Measurements from ENCODE around the gene DUOX1.

DUOX1 gene

DNA sequence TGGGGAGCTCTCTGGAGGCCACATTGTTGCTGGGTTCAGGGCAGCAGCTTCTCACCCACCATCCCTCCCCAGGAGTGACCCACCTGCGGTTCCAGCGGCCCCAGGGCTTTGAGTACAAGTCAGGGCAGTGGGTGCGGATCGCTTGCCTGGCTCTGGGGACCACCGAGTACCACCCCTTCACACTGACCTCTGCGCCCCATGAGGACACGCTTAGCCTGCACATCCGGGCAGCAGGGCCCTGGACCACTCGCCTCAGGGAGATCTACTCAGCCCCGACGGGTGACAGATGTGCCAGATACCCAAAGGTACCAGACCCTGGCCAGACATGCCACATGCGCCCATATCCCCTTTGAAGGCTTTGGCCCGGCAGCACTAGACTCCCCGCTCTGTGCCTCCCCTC, 31.9 kb downstream of the DUOX1 start:
- no peak overlapping the region for H3K27ac ChIP-seq
- TF ChIP-seq, protein P1, sequence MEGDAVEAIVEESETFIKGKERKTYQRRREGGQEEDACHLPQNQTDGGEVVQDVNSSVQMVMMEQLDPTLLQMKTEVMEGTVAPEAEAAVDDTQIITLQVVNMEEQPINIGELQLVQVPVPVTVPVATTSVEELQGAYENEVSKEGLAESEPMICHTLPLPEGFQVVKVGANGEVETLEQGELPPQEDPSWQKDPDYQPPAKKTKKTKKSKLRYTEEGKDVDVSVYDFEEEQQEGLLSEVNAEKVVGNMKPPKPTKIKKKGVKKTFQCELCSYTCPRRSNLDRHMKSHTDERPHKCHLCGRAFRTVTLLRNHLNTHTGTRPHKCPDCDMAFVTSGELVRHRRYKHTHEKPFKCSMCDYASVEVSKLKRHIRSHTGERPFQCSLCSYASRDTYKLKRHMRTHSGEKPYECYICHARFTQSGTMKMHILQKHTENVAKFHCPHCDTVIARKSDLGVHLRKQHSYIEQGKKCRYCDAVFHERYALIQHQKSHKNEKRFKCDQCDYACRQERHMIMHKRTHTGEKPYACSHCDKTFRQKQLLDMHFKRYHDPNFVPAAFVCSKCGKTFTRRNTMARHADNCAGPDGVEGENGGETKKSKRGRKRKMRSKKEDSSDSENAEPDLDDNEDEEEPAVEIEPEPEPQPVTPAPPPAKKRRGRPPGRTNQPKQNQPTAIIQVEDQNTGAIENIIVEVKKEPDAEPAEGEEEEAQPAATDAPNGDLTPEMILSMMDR (conservative IDR thresholded peaks at IDR 0.05) = no peak

DNA sequence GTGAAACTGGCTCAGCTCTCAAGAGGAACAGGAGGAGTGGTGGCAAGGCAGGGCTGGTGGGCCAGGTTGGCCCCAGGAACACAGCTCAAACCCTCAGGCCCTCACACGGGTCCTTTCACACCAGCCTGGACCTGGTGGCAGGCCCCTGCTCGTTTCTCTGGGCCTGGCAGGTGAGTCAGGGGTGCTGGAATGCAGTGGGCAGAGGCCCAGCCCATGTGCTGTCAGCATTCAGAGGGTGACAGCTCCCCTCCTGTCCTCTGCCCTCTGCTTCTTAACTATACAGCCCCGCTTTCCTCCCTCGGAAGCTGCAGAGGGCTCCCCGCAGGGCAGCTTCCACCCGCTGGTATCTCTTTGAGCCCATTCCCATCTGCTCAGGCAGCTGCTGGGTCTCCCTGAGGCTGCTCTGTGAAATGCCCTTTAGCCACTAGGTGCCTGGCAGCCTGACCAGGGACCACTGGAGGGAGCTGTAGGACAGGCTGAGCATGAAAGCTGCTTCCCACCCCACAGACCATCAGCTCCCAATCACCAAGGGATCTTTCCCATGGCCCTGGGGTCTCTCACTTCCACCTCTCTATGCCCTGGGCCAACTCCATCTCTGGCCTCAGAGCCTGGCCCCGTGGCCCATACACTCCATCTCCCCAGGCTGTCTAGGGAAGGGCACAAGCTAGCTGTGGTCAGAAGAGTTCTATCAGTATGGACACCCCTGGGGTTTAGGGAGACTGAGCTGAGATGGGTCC, 33.1 kb downstream of the DUOX1 start:
- TF ChIP-seq, protein P1 (conservative IDR thresholded peaks at IDR 0.05) = peak; percentile 90
- no peak overlapping the region for H3K27ac ChIP-seq

DNA sequence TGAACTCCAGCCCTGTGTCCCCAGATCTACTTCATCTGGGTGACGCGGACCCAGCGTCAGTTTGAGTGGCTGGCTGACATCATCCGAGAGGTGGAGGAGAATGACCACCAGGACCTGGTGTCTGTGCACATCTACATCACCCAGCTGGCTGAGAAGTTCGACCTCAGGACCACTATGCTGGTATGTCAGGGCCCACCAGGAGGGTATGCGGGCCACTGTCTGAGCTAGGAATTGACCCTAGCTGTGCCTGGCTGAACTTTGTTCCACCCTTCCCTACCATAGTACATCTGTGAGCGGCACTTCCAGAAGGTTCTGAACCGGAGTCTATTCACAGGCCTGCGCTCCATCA, 33.7 kb downstream of the DUOX1 start:
- TF ChIP-seq, protein P1 (conservative IDR thresholded peaks at IDR 0.05) = no peak
- H3K27ac ChIP-seq = no peak overlapping the region

DNA sequence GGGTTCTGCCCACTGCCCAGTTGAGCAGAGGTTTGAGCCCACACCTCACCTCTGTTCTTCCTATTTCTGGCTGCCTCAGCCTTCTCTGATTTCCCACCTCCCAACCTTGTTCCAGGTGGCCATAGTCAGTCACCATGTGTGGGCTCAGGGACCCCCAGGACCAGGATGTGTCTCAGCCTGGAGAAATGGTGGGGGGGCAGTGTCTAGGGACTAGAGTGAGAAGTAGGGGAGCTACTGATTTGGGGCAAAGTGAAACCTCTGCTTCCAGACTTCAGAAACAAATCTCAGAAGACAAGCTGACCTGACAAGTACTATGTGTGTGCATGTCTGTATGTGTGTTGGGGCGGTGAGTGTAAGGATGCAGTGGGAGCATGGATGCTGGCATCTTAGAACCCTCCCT, 35.1 kb downstream of the DUOX1 start:
- no peak overlapping the region for H3K27ac ChIP-seq
- TF ChIP-seq, protein P1 (conservative IDR thresholded peaks at IDR 0.05) = no peak

DNA sequence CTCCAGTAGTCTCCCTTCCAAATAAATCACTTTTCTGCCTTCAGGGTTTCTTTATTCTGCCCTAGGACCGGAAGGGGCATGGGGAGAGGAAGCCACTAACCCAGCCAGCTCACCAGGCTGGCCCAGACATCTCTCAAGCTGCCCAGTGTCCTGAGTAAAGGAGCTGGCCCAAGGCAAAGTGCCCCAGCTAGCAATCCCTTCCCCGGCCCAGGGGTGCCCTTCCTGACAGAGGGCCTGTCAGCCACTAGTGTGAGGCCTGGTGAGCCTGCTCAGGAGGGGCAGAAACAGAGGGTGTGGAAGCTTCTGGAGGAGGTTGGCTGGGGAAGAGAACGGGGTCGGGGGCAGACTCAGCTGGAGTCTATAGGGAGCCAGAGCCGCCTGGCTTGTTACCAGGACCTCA, 35.7 kb downstream of the DUOX1 start:
- H3K27ac ChIP-seq = no peak overlapping the region

DNA sequence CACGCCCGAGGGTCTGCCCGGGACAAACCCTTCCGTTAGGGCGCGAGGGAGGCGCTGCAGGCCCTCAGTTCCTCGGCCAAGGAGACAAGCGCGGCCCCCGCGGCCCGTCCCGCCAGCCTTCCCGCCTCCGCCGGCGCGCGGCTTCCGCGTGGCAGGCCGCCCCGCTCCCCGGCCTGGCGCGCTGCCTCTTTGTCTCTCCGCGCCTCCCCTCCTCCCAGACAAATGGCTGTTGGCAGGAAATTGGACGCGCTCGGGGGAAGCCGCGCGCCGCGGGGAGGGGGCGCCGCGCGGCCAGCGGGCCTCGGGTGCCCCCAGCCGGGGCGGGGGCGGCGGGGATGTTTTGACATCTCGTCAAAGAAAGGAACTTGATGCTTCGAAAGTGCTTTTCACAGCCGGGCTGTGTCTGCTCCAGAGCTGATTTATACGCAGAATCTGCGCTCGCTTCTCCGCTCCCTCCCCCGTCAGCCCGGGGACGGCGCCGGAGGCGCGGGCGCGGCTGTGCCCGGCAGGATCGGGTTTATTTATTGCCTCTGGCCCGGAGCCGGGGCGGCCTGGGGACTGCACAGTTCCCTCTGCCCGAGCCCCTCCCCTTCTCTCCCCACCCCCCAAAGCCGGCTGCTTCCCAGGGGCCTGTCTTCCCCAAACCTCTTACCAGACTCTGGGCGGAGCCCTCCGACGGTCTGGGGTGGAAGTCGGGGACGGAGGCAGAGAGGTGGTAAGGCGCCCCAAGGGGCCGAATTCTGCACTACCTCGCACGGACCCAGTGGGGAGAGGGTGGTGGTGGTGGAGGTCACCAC, 37.2 kb downstream of the DUOX1 start:
- TF ChIP-seq, protein P1 (conservative IDR thresholded peaks at IDR 0.05) = peak; percentile 60
- H3K27ac ChIP-seq = peak overlapping the region; percentile 95

More for the DNA sequence above, 35.7 kb downstream of the DUOX1 start:
- TF ChIP-seq, protein P1 (conservative IDR thresholded peaks at IDR 0.05) = no peak

DNA sequence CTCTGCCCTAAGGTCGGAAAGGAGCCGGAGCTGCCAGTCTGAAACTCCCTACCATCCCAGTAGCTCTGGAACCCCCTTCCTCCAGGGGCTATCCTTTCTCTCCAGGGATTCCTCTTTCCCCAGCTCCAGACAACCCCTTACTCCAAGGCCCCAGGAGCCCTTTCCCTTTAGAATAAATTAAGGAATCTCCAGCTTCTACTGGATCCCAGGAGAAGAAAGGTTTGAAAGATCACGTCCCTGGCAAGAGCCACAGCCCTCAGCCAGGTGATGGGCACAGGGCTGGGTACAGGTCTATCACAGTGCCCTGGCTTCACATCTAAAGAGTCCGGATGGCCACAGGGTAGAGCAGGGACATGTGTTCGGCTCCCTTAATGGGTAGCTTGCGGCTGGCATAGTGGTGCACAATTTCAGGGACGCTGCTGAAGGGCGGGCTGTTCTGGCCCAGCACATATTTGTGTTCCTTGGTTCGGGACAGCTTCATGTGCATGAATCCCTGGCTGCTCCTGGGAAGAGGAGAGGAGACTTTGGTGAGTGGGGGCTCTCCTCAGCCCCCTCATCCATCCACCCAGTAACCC, 37.9 kb downstream of the DUOX1 start:
- H3K27ac ChIP-seq = peak overlapping the region; percentile 95
- TF ChIP-seq, protein P1 (conservative IDR thresholded peaks at IDR 0.05) = no peak; the same call in 1 of the 2 replicates

Data from VCaP (cell line).